Endothelial cell of umbilical vein (primary cell): ENCODE measurements around the gene SRPK2. TPM values are rescaled to one million over a fixed set of nuclear protein-coding genes. Genes with fewer than 3 reads are reported as not detected.

Source experiments
- BruUV-seq: library from RNA; stranded (reverse); fragments of 400-500 nt; replicated peaks from 2 replicates; lab custom pipeline; 2021; lab: Mats Ljungman, UMichigan
- CTCF ChIA-PET: fragments of 300-600, 350-600 bp; sonication (Branson Sonifier 250); formaldehyde crosslinking; loops from one replicate; lab custom pipeline; 2021; ENCODE audit warnings: antibody characterized with exemption, inconsistent platforms; lab: Charles Lee
- POLR2A ChIA-PET: fragments of 300-600, 350-600 bp; sonication (Branson Sonifier 250); formaldehyde crosslinking; loops from one replicate; lab custom pipeline; 2021; ENCODE audit warnings: antibody characterized with exemption, inconsistent platforms; lab: Charles Lee
- DNase-seq: peaks from one replicate; pipeline ENCODE4 v3.0.0-alpha.2; 2011; ENCODE audit warnings: low read depth, low spot score
- FAIRE-seq: peaks from 2 replicates; lab custom pipeline; 2011; peaks lifted over from hg19 to GRCh38; lab: Jason Lieb, UNC
- H2AFZ ChIP-seq: 2 replicates; pipeline ENCODE4 v1.6.0; 2012; ENCODE audit warnings: low read depth, low read length, control low read depth, inconsistent platforms
- H3K27ac ChIP-seq: 2 replicates; pipeline ENCODE4 v1.5.1; 2011; ENCODE audit warnings: low read depth, mild to moderate bottlenecking, control low read depth, low read length, moderate library complexity; ENCODE audit not compliant: insufficient read depth
- H3K27me3 ChIP-seq, 2 experiments: 2 replicates each; pipeline versions ENCODE4 v1.6.0 to v1.6.1; 2011; ENCODE audit warnings: low read length in 2 of 2, mixed read lengths in 1 of 2; ENCODE audit not compliant: control insufficient read depth in 2 of 2, insufficient read depth in 2 of 2
- H3K36me3 ChIP-seq, 2 experiments: 2 replicates in 1 of 2; 3 replicates in 1 of 2; pipeline ENCODE4 v1.5.1; 2011; ENCODE audit warnings: low read length in 2 of 2, mild to moderate bottlenecking in 1 of 2, moderate library complexity in 1 of 2; ENCODE audit not compliant: control insufficient read depth in 2 of 2, insufficient read depth in 2 of 2; ENCODE audit errors: extremely low read depth in 1 of 2
- H3K4me1 ChIP-seq: 3 replicates; pipeline ENCODE4 v1.5.1; 2011; ENCODE audit warnings: mild to moderate bottlenecking, low read length; ENCODE audit not compliant: control insufficient read depth, insufficient read depth; ENCODE audit errors: extremely low read depth
- H3K4me2 ChIP-seq: 2 replicates; pipeline ENCODE4 v1.6.1; 2011; ENCODE audit warnings: low read length, control low read depth, mixed read lengths; ENCODE audit not compliant: insufficient read depth
- H3K4me3 ChIP-seq, 3 experiments: fragments of 200-600 bp in 1 of 3; sonication (generic), shearing (Covaris generic) in 1 of 3; replicated peaks in 1 of 3; 2 replicates each; pipeline ENCODE4 v1.5.1; 2011 to 2016; ENCODE audit warnings: control low read depth in 3 of 3, low read length in 3 of 3, mild to moderate bottlenecking in 2 of 3, inconsistent platforms in 1 of 3, low read depth in 1 of 3, moderate library complexity in 1 of 3; ENCODE audit not compliant: insufficient read depth in 1 of 3
- H3K79me2 ChIP-seq: 2 replicates; pipeline ENCODE4 v1.6.0; 2012; ENCODE audit warnings: low read length, inconsistent platforms; ENCODE audit not compliant: control insufficient read depth, insufficient read depth
- H3K9ac ChIP-seq: replicated peaks from 2 replicates; pipeline ENCODE3; 2011; ENCODE audit warnings: low read length, control low read depth; ENCODE audit not compliant: insufficient read depth; ENCODE audit errors: extremely low read depth
- H3K9me1 ChIP-seq: replicated peaks from 3 replicates; pipeline ENCODE4 v1.6.0; 2011; ENCODE audit warnings: mild to moderate bottlenecking, low read length; ENCODE audit not compliant: control insufficient read depth, insufficient read depth; ENCODE audit errors: extremely low read depth
- H3K9me3 ChIP-seq: replicated peaks from 2 replicates; pipeline ENCODE4 v1.5.1; 2012; ENCODE audit warnings: low read length, inconsistent platforms; ENCODE audit not compliant: control insufficient read depth, insufficient read depth
- H4K20me1 ChIP-seq: replicated peaks from 2 replicates; pipeline ENCODE3; 2011; ENCODE audit warnings: mild to moderate bottlenecking, low read length; ENCODE audit not compliant: control insufficient read depth, insufficient read depth; ENCODE audit errors: extremely low read depth
- EZH2 ChIP-seq: IDR thresholded peaks from 2 replicates; pipeline ENCODE4 v1.6.1; 2012; ENCODE audit warnings: borderline replicate concordance, low read depth, mild to moderate bottlenecking, moderate library complexity, low read length, inconsistent platforms; ENCODE audit not compliant: severe bottlenecking
- FOS ChIP-seq: IDR thresholded peaks from 2 replicates; pipeline ENCODE4 v1.6.1; 2011; ENCODE audit warnings: mild to moderate bottlenecking, low read length, moderate library complexity, borderline replicate concordance; ENCODE audit not compliant: insufficient read depth
- GATA2 ChIP-seq: IDR thresholded peaks from 2 replicates; pipeline ENCODE4 v1.7.0; 2011; ENCODE audit warnings: low read depth, mild to moderate bottlenecking, moderate library complexity, mixed read lengths, low read length; ENCODE audit not compliant: insufficient read length, insufficient read depth
- JUN ChIP-seq: IDR thresholded peaks from 2 replicates; pipeline ENCODE4 v1.6.1; 2011; ENCODE audit warnings: borderline replicate concordance, low read depth; ENCODE audit not compliant: insufficient read length, insufficient read depth
- MYC ChIP-seq: IDR thresholded peaks from one replicate; pipeline ENCODE4 v1.6.1; 2011; ENCODE audit warnings: mild to moderate bottlenecking, low read depth, low read length
- POLR2A ChIP-seq: IDR thresholded peaks from 2 replicates; pipeline ENCODE4 v1.6.1; 2012; ENCODE audit warnings: low read depth, mild to moderate bottlenecking, control low read depth, low read length
- POLR2AphosphoS5 ChIP-seq: IDR thresholded peaks from 2 replicates; pipeline ENCODE4 v1.6.1; 2012; ENCODE audit warnings: low read depth, mild to moderate bottlenecking, control low read depth, low read length, moderate library complexity; ENCODE audit not compliant: insufficient read depth
- dilution Hi-C: fragments of 300-500 bp; cut with MboI; formaldehyde crosslinking; loops from one replicate; pipeline ENCODE4 v1.15.0; 2019; ENCODE audit warnings: low sequenced_read_pairs; ENCODE audit not compliant: extremely low pct_ligation_motif_present
- intact Hi-C: fragments of 100-400 bp; cut with micrococcal nuclease; formaldehyde crosslinking; loops from one replicate; pipeline ENCODE4 v1.10.0; 2022
- polyA plus RNA-seq, 4 experiments: library from polyadenylated mRNA; depleted of rRNA in 3 of 4; stranded (reverse) in 3 of 4; unstranded in 1 of 4; fragments of >200 nt; gene quantifications; 2 replicates each; pipeline versions ENCODE4 v1.2.1 to v1.2.3, GENCODE V29; 2011 to 2012; ENCODE audit warnings: missing spikeins in 1 of 4
- total RNA-seq: library from RNA; stranded (reverse); gene quantifications from 2 replicates; pipeline ENCODE4 v1.2.3, GENCODE V29; 2021
- TF ChIP-seq, protein P1 (sequence below), 2 donors: IDR thresholded peaks; 1 replicate in 1 of 2; 2 replicates in 1 of 2; pipeline ENCODE4 v1.5.1; 2011; ENCODE audit warnings: low read length in 2 of 2, mild to moderate bottlenecking in 2 of 2, moderate library complexity in 2 of 2, control low read depth in 1 of 2, inconsistent platforms in 1 of 2, low read depth in 1 of 2; ENCODE audit not compliant: insufficient read depth in 1 of 2; ENCODE audit errors: extremely low read depth in 1 of 2
- TF ChIP-seq, protein P2 (sequence below): IDR thresholded peaks from 2 replicates; pipeline ENCODE4 v1.6.1; 2011; ENCODE audit not compliant: insufficient read depth, insufficient read length

The SRPK2 gene
- total and polyA plus RNA-seq, 2 donors (not counting 3 experiments of a cell fraction or from before 2014, with no cell fraction given): 13.4 to 55.2 TPM

DNA sequence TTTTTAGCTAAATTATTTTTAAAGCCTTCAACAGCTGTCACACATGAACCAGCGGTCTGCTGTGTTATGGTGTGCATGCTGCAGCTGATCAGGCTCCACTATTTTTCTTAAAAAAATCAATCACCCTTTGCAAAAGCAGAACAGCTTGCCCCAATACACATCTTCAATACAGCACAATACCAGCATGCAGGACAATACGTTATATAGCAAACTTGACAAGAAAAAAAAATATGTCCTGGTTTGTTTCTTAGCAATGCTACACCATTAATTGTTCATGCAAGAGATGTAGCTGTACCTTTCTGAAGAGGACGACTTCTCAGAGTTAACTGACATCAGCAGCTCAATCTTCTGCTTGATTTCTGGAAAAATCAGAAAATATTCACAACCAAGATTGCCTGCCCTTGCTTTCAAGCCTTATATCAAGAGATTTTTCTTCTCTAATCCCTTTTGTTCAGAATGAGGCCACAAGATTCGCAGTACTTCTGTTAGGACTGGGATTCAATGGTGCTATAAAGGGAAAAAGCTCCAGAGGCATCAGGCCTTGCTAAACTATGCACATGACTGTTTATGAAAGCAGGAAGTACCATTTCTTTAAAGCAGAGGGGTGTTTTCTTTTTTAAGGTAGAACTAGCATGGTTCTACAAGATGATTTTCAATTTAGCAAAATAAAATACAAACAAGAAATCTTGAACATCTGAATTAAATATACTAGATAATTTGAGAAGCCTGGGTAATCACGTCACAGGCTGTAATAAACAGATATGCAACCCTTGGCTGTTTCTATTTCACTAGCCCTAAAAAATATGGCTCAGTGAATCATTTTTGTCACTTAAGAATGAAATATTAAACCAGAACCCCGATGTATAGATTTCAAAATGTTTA lies 120.0 kb downstream of the SRPK2 start:
- H3K4me1 ChIP-seq: peaks cover 19% of the 10 kb centered on the region
- DNase-seq (peak; percentile 74), FAIRE-seq (peak; percentile 73)
- BruUV-seq: no TSS peak
- no peaks in the 10 kb centered on the region for H3K9me3 ChIP-seq
- H3K27me3 ChIP-seq: no peaks in the 10 kb centered on the region
- dilution Hi-C loops: no loop called here
- H3K9ac ChIP-seq: peak overlapping the region; percentile 43
- H3K27ac ChIP-seq: peak overlapping the region; percentile 26
- H3K4me2 ChIP-seq: peak overlapping the region; percentile 91
- H4K20me1 ChIP-seq: peaks cover 3% of the 10 kb centered on the region
- CTCF ChIA-PET: interaction anchor here (0.5 to 1.6 kb wide), 4 partner anchors 13 to 161 kb away, joined by 3 to 6 read pairs (median 4); no protein-coding TSS in a partner anchor
- POLR2A ChIA-PET: interaction anchor here (0.6 kb wide), 1 partner anchor 316 kb away, joined by 4 read pairs; no protein-coding TSS in a partner anchor
- intact Hi-C loops: no loop called here
- H3K36me3 ChIP-seq: no peaks in the 10 kb centered on the region
- H2AFZ ChIP-seq: no peak overlapping the region
- TF ChIP-seq JUN: no peak
- TF ChIP-seq POLR2AphosphoS5: no peak
- no peak for TF ChIP-seq MYC
- TF ChIP-seq POLR2A: no peak
- TF ChIP-seq GATA2: no peak
- no peak for TF ChIP-seq FOS
- TF ChIP-seq, protein P1, sequence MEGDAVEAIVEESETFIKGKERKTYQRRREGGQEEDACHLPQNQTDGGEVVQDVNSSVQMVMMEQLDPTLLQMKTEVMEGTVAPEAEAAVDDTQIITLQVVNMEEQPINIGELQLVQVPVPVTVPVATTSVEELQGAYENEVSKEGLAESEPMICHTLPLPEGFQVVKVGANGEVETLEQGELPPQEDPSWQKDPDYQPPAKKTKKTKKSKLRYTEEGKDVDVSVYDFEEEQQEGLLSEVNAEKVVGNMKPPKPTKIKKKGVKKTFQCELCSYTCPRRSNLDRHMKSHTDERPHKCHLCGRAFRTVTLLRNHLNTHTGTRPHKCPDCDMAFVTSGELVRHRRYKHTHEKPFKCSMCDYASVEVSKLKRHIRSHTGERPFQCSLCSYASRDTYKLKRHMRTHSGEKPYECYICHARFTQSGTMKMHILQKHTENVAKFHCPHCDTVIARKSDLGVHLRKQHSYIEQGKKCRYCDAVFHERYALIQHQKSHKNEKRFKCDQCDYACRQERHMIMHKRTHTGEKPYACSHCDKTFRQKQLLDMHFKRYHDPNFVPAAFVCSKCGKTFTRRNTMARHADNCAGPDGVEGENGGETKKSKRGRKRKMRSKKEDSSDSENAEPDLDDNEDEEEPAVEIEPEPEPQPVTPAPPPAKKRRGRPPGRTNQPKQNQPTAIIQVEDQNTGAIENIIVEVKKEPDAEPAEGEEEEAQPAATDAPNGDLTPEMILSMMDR (IDR thresholded peaks at IDR 0.05; ENCODE audit: extremely low read depth in 1 of 2, insufficient read depth in 1 of 2, low read depth in 1 of 2, low read length in 2 of 2): no peak
- TF ChIP-seq EZH2: no peak
- TF ChIP-seq, protein P2, sequence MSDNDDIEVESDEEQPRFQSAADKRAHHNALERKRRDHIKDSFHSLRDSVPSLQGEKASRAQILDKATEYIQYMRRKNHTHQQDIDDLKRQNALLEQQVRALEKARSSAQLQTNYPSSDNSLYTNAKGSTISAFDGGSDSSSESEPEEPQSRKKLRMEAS: no peak
- H3K9me1 ChIP-seq: no peaks in the 10 kb centered on the region
- peak overlapping the region in 1 of 3 experiments; percentile 56 for H3K4me3 ChIP-seq
- peaks cover 54% of the 10 kb centered on the region for H3K79me2 ChIP-seq
